Iris pigment epithelial cell (primary cell): ENCODE results near the gene AK9.

Experiments
- DNase-seq: peaks from one replicate; pipeline ENCODE4 v3.0.0-alpha.2; 2011; ENCODE audit warnings: low read depth

AK9 gene

GRCh38 chr6:109456710-109457561 lies 234.1 kb downstream of the AK9 start:
- DNase-seq, result peak; percentile 11

- no peak for DNase-seq
Observed at GRCh38 chr6:109456111-109456583, 234.9 kb downstream of the AK9 start.

GRCh38 chr6:109455437-109456110 lies 235.4 kb downstream of the AK9 start, which contains the start of gene MICAL1:
MICAL1 (minus strand) TSS chr6:109455772; CDS start chr6:109454196, 1,576 bp downstream.
- peak; percentile 54 for DNase-seq

GRCh38 chr6:109454496-109455436 lies 236.2 kb downstream of the AK9 start:
- peak; percentile 31 for DNase-seq

- DNase-seq, result no peak
Observed at GRCh38 chr6:109453594-109454495, 237.2 kb downstream of the AK9 start.

- DNase-seq, result no peak
Observed at GRCh38 chr6:109453156-109453555, 237.8 kb downstream of the AK9 start.

GRCh38 chr6:109452181-109452580 lies 238.8 kb downstream of the AK9 start:
- no peak for DNase-seq

- DNase-seq, result no peak
Observed at GRCh38 chr6:109451376-109451775, 239.6 kb downstream of the AK9 start.

GRCh38 chr6:109450801-109451200 lies 240.2 kb downstream of the AK9 start:
- DNase-seq, result no peak

- DNase-seq, result no peak
Observed at GRCh38 chr6:109449795-109450673, 241.0 kb downstream of the AK9 start.

GRCh38 chr6:109449064-109449794 lies 241.8 kb downstream of the AK9 start:
- no peak for DNase-seq

- no peak for DNase-seq
Observed at GRCh38 chr6:109448615-109449014, 242.4 kb downstream of the AK9 start.

GRCh38 chr6:109447878-109448555 lies 243.0 kb downstream of the AK9 start:
- DNase-seq, result no peak

GRCh38 chr6:109447087-109447486 lies 243.9 kb downstream of the AK9 start:
- no peak for DNase-seq

- no peak for DNase-seq
Observed at GRCh38 chr6:109446541-109446940, 244.5 kb downstream of the AK9 start.

- DNase-seq, result no peak
Observed at GRCh38 chr6:109446072-109446471, 244.9 kb downstream of the AK9 start.

GRCh38 chr6:109445382-109445781 lies 245.6 kb downstream of the AK9 start:
- DNase-seq, result no peak

GRCh38 chr6:109443425-109443950 lies 247.5 kb downstream of the AK9 start:
- DNase-seq, result no peak
